ENCODE measurements around the gene LSMEM2.
"Not testable (repeated sequence)": the region's sequence is repeated elsewhere in the genome, so short reads cannot be mapped to it uniquely, and the experiment has no call there.

The LSMEM2 gene

GRCh38 chr3:50300681-50301254, 21.9 kb downstream of the LSMEM2 start:
- DNase-seq = no peak

- DNase-seq = no peak
Measured at GRCh38 chr3:50302095-50303012, 23.5 kb downstream of the LSMEM2 start.

GRCh38 chr3:50303013-50303815, 24.3 kb downstream of the LSMEM2 start, which contains the start of gene HYAL1:
TSS of gene HYAL1 (minus strand) at chr3:50303574. CDS start at chr3:50302956, 618 bp downstream.
- no peak for DNase-seq

GRCh38 chr3:50304601-50305000, 25.7 kb downstream of the LSMEM2 start:
- DNase-seq = no peak

GRCh38 chr3:50312041-50312440, 33.2 kb downstream of the LSMEM2 start:
- DNase-seq = not testable (repeated sequence)

- DNase-seq = no peak
Measured at GRCh38 chr3:50314342-50314741, 35.5 kb downstream of the LSMEM2 start.

GRCh38 chr3:50314816-50315215, 35.9 kb downstream of the LSMEM2 start:
- no peak for DNase-seq

- peak in 3 of 4 experiments; percentile 18 to 45 (median 30) for DNase-seq
Measured at GRCh38 chr3:50316657-50317242, 37.9 kb downstream of the LSMEM2 start.

GRCh38 chr3:50317300-50317699, 38.4 kb downstream of the LSMEM2 start:
- no peak for DNase-seq

GRCh38 chr3:50318163-50318562, 39.3 kb downstream of the LSMEM2 start:
- DNase-seq = no peak

- no peak for DNase-seq
Measured at GRCh38 chr3:50318615-50319014, 39.7 kb downstream of the LSMEM2 start.

- no peak for DNase-seq
Measured at GRCh38 chr3:50319181-50319893, 40.5 kb downstream of the LSMEM2 start.

GRCh38 chr3:50319894-50320625, 41.2 kb downstream of the LSMEM2 start:
- DNase-seq = no peak

- peak in 3 of 4 experiments; percentile 56 to 60 (median 59) for DNase-seq
Measured at GRCh38 chr3:50320853-50321335, 42.0 kb downstream of the LSMEM2 start.

GRCh38 chr3:50321336-50322114, 42.6 kb downstream of the LSMEM2 start:
- DNase-seq = peak; percentile 64 to 74 (median 72)

- DNase-seq = no peak
Measured at GRCh38 chr3:50322115-50322385, 43.2 kb downstream of the LSMEM2 start.

GRCh38 chr3:50322386-50323091, 43.7 kb downstream of the LSMEM2 start, which contains the start of gene HYAL2:
TSS of gene HYAL2 (minus strand) at chr3:50322745. CDS start at chr3:50320489, 2,256 bp downstream.
- DNase-seq = no peak

- DNase-seq = no peak
Measured at GRCh38 chr3:50323092-50323600, 44.3 kb downstream of the LSMEM2 start.

GRCh38 chr3:50323614-50324199, 44.8 kb downstream of the LSMEM2 start:
- no peak for DNase-seq
